Stimulated activated CD4-positive, alpha-beta T cell treated with anti-CD3 and anti-CD28 coated beads, TNF-alpha, amount 100 ng/mL, for 1 hour (primary cell): ENCODE measurements around the gene DOCK3.
"Not testable (repeated sequence)": the region's sequence is repeated elsewhere in the genome, so short reads cannot be mapped to it uniquely, and the experiment has no call there.

Source experiments
- DNase-seq, 3 donors: peaks; one replicate each; pipeline ENCODE4 v3.0.0-alpha.2; 2020; ENCODE audit warnings: low read depth in 3 of 3, low spot score in 1 of 3

DOCK3 gene

GRCh38 chr3:50874876-50875275, 200.1 kb downstream of the DOCK3 start:
- DNase-seq: not testable (repeated sequence)

DNA sequence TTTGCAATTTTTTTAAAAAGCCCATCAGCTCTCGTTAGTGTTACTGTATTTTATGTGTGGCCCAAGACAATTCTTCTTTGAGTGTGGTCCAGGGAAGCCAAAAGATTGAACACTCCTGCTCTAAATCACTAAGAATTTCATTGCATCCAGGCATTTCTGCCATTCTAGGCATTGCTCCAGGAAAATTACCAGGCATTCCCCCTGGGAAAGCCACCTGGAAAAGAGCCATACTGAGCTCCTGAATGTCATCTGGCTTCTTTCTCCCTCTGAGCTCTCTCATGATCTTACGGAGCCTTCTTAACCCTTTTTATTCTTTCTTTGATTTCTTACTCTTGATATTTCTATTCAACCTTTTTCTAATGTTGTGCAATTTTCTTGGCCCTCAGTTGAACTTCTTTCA, 202.2 kb downstream of the DOCK3 start:
- no peak for DNase-seq

- not testable (repeated sequence) for DNase-seq
Measured at GRCh38 chr3:50882733-50883132, 208.0 kb downstream of the DOCK3 start.

DNA sequence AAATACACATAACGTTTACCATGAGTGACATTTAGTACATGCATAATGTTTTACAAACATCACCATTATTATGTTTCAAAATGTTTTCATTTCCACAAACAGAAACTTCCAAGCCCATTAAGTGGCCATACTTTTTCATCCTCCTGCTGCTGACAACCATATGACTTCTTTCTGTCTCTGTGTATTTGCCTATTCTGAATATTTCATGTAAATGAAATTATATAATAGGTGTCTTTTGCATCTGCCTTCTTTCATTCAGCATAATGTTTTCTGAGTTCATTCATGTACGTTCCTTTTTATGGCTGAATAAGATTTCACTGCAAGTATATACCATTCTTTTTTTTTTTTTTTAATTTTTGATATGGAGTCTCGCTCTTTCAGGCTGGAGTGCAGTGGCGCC, 209.0 kb downstream of the DOCK3 start:
- no peak for DNase-seq

GRCh38 chr3:50885070-50885850, 210.5 kb downstream of the DOCK3 start:
- DNase-seq: no peak

- no peak for DNase-seq
Measured at GRCh38 chr3:50890688-50891344, 216.1 kb downstream of the DOCK3 start.

DNA sequence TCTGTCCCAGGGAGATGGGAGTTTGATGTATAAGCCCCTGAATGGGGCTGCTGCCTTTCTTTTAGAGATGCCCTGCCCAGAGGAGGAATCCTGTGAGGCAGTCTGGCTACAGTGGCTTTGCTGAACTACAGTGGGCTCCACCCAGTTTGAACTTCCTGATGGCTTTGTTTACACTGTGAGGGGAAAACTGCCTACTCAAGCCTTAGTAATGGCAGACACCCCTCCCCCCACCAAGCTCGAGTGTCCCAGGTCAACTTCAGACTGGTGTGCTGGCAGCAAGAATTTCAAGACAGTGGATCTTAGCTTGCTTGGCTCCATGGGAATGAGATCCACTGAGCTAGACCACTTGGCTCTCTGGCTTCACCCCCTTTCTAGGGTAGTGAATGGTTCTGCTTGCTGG, 226.4 kb downstream of the DOCK3 start:
- DNase-seq: not testable (repeated sequence)

DNA sequence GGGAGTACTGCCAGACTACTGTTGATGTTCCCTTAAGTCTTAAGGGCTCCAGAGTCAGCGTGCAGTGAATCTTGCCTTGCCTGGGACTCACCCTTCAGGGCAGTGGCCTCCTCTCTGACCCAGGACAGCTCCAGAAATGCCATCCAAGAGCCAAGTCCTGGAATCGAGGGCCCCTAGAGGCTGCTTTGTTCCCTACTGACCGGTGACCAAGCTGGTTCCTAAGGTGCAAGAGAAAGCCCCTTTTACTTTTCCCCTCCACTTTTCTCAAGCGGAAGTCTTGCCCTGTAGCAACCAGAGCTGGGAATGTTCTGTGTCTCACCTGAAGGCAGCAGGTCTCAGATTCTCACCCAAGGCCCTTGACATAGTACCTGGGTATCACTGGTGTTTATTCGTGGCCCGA, 238.0 kb downstream of the DOCK3 start:
- DNase-seq: no peak

DNA sequence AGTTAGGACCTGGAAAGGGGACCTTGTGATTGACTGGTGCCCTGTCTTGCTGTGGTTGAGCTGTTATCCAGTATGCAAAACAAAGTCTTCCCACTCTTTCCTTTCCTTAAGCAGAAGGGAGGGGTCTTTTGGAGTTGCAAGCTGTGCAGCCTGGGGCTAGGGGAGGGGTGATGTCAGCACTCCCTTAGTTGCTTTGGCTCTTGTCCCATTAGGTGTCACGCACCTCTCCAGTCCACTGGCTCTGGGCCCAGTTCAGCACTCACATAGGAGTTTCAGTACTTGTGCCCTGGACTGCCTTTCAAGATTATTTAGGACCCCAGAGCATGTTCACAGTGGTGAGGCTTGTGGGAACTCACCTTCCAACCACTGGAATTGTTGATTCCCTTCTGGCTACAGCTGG, 238.5 kb downstream of the DOCK3 start:
- no peak for DNase-seq

- DNase-seq: not testable (repeated sequence)
Measured at GRCh38 chr3:50922071-50922470, 247.3 kb downstream of the DOCK3 start.

- no peak for DNase-seq
Measured at GRCh38 chr3:50923955-50924354, 249.2 kb downstream of the DOCK3 start.

DNA sequence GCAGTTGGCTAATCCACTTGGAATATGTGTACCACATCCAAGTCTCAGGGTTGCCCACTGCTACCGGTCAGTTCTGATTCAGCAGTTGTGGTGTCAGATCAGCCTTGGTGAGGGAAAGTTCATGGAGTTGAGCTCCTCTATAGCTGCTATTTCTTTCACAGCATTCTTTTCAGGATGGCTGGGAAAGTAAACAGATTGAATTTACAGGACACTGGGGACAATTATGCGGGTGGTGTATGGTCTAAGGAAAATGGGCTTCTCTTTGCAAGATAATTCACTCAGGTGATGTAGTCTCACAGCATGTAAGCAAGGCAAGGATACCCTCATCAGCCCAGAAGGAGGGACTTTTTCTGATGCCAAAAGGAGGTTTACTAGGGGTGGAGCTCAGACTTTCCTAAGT, 249.9 kb downstream of the DOCK3 start:
- DNase-seq: no peak

DNA sequence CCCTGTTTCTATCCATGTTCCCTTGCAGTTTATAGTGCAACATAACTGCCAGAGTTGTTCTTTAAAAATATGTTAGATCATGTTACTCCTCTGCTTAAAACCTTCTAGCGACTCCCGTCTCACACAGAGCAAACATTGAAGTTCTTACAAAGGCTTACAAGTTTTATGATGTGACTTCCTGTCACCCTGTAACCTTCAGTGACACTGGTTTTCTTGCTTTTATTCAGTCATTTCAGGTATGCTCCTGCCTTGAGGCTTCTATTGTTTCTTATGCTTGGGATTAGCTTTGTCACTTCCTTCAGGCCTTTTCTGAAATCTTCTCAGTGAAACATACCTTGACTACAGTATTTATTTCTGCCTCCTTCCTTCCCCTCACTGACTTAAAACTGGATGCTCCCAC, 252.1 kb downstream of the DOCK3 start:
- DNase-seq: no peak

GRCh38 chr3:50930371-50931208, 255.9 kb downstream of the DOCK3 start:
- no peak for DNase-seq

DNA sequence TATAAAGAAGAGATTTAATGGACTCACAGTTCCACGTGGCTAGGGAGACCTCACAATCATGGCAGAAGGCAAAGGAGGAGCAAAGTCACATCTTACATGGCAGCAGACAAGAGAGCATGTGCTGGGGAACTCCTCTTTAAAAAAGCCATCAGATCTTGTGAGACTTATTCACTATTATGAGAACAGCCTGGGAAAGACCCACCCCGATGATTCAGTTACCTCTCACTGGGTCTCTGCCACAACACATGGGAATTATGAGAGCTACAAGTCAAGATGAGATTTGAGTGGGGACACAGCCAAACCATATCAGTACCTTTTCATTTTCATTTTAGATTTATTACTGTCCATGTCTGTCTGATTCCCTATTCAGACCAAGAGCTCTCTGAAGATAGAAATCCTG, 258.2 kb downstream of the DOCK3 start:
- not testable (repeated sequence) for DNase-seq

DNA sequence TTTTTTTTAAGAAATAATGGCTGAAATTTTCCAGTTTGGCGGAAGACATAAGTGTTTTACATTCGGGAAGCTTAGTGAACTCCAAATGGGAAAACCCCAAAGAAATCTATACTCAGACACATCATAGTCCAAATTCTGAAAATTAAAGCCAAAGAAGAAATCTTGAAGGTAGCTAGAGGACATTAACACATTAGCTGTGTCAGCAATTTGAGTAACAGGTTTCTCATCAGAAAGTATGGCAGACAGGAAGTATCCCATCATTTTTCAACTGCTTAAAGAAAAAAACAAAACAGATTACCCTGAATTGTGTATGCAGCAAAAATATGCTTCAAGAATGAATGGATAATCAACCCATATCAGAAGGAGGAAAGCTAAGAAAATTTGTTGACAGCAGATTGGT, 261.7 kb downstream of the DOCK3 start:
- DNase-seq: no peak

GRCh38 chr3:50947419-50947818, 272.7 kb downstream of the DOCK3 start:
- no peak for DNase-seq

DNA sequence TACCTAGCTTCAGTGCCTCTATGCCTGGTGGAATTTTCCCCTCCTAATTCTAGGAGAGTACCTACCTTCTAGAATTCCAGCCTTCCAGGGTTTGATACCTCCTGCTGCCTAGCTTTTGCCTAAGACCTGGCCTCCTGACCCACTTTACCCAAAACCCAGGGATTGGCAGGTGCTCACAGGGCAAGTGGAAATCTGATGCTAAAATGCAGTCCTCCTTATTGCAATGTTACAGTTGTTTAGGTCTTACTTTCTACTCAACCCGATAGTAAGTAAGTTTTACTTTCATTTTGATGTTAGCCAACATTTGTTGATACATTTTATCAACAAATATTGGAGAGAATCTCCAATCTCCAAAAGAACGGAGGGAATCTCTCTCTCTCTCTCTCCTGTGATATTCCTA, 275.9 kb downstream of the DOCK3 start:
- DNase-seq: no peak

- DNase-seq: no peak
Measured at GRCh38 chr3:50953825-50954414, 279.2 kb downstream of the DOCK3 start.

DNA sequence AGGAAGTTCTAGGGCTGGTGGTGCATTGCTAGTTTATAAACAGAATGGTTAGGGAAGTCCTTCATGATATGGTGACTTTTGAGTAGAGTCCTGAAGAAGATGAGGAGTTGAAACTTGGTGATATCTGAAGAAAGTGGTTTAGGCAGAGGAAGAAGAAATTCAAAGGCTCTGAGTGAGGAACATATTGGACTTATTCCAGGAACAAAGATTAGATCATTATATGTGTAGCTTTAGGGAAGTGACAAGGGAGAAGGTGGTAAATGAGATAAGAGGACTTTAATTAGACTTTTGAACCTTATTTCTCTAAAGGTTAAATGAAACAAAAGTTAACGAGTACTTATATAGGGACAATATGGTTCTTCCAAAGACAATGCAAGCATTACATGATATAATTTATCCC, 286.7 kb downstream of the DOCK3 start:
- DNase-seq: no peak

GRCh38 chr3:50971487-50971924, 296.8 kb downstream of the DOCK3 start:
- DNase-seq: peak; percentile 4 to 18 (median 15)
